GM19099 (cell line): ENCODE data around the gene RHOBTB1.

Experiments
- POLR2A ChIP-seq: IDR thresholded peaks from 3 replicates; pipeline ENCODE4 v1.6.1; 2011; ENCODE audit warnings: low read depth; ENCODE audit not compliant: insufficient read length; ENCODE audit errors: extremely low read depth

The RHOBTB1 gene

GRCh38 chr10:60905580-60905979 lies 38.4 kb downstream of the RHOBTB1 start:
- TF ChIP-seq POLR2A, result no peak

GRCh38 chr10:60903096-60903495 lies 40.9 kb downstream of the RHOBTB1 start:
- no peak for TF ChIP-seq POLR2A

DNA sequence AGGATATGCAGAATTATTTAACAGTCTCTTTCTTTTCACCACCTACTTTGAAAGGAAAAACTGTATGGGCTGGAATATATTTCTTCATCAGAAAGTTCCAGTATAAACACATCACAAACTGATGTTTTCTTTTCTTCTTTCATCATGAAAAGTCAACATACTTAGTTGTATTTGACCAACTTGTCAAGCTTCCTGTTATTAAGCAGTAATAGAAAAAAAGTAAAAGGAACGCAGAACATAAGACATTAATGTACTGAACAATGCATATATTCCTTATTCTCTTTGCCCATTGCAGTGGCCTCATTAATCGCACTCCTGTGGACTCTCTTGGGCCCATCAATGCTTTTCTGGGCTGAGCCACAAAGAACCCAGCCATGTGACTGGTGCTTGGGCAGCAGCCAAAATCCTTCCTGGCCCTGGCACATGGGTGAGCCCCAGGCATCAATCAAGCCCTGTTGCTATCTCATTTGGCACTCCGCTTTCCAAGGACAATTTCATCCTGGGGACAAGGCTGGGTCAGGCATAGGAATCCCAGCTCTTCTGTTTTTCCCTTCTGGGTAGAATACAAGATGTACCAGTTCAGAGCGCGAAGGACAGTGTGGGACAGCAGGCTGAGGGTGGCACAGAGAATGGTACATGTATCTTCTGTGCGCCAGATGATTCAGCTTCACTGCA lies 42.3 kb downstream of the RHOBTB1 start:
- TF ChIP-seq POLR2A, result no peak

DNA sequence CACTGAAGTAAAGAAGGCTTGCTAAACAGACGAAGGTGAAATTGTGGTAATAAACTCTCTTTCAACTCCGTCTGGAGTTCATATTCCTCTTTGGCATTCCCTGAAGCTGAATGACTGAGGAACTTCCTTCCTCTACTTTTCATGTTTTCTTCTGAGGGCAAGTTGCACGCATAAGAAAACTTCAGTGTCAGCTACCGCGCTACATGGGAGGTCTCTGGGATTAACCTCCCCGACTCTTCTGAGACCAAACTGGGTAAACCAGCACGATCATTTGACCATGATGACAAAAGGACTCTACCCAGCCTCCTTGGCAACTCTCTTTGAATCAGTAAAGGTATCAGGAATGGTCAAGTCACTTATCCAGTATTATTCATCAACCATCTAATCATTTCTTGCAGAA lies 44.7 kb downstream of the RHOBTB1 start:
- TF ChIP-seq POLR2A, result no peak

GRCh38 chr10:60898321-60898720 lies 45.7 kb downstream of the RHOBTB1 start:
- TF ChIP-seq POLR2A, result no peak

DNA sequence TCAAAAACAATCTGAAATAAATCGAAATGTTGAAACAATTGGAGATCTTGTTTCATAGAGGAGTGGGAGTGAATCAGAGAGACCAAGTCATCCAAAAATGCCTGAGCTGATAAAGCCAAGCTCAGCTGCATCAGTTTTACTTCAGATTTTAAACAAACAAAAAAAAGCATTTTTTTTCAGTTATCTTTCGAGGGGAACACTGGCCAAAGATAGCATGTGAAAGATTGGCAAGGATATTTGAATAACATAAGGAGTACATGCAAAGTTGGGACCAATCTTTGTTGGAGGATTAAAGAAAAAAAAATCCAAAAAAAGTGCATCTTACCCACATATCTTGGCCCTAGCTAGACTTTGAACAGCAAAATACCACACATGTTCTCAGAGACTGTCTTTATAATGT lies 47.2 kb downstream of the RHOBTB1 start:
- no peak for TF ChIP-seq POLR2A

GRCh38 chr10:60896033-60896432 lies 48.0 kb downstream of the RHOBTB1 start:
- TF ChIP-seq POLR2A, result no peak

GRCh38 chr10:60894786-60895185 lies 49.2 kb downstream of the RHOBTB1 start:
- TF ChIP-seq POLR2A, result no peak

DNA sequence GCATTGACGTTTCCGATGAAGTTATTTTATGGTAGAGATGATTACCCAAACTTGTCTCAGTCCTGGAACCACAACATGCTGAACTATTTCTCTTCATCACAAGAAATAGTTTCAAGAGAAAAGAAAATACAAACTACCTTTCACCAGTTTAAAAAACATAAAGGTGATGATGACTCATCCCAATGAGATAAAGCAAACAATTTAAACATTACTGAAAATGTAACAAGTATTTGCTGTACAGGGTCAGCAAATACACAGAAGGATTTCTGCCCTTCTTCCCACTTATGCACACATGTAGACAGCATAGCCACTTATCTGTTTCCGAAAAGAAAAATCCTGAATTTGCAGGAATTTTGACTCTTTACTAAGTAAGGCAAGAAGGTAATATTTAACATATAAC lies 50.8 kb downstream of the RHOBTB1 start:
- TF ChIP-seq POLR2A, result no peak

- TF ChIP-seq POLR2A, result no peak
Measured at GRCh38 chr10:60892571-60892970, 51.4 kb downstream of the RHOBTB1 start.

DNA sequence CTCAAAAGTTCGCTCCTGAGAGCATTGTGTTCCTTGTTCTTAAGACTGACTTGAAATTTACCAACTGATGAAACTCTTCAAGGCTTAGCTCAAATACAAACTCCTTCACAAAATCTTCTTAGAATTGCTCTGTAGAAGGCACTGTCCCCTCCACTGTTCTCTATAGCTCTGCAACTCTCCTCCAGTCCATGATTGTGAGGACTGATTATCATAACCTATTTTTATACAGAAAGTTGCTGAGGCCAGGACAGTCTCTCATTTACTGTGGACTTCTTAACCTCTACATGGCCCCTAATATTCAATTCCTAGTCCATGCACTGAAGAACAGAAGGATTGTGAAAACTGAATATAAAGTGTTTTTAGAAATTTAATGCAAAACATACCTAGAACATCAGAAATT lies 53.2 kb downstream of the RHOBTB1 start:
- TF ChIP-seq POLR2A, result no peak

GRCh38 chr10:60883187-60883586 lies 60.8 kb downstream of the RHOBTB1 start:
- no peak for TF ChIP-seq POLR2A

- TF ChIP-seq POLR2A, result no peak
Measured at GRCh38 chr10:60878224-60878623, 65.8 kb downstream of the RHOBTB1 start.

GRCh38 chr10:60877777-60878120 lies 66.2 kb downstream of the RHOBTB1 start:
- no peak for TF ChIP-seq POLR2A

DNA sequence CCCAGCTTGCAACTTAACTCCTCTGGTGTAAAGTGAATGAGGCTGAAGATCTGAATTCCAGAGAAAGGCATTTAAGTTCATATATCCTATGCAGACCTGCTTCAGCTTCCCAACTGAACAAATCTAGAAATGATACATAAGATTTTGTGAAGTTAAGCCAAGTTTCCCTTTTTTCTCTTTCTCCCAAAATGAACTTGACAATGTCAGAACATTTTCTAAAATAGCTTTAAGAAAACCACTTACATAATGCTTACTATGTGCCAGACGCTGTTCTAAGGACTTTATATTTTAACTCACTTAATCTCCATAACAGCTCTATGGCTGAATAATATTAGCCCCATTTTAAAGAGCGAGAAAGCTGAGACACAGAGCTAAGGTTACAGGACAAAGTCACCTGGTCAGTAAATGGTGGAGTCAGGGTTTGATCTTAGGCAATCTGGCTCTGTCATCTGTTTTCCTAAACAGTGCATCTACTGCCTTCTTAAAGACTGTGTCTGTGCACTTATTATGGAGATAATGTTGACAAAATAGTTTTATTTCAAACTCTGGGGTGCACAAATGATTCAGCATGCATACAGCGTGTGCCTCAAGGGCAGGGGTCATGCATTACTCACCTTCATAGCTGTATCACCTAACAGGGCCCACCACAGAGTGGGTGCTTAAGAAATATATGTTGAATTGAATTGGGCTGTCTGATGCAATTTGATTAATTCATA lies 66.8 kb downstream of the RHOBTB1 start:
- TF ChIP-seq POLR2A, result no peak

GRCh38 chr10:60873758-60874157 lies 70.2 kb downstream of the RHOBTB1 start:
- no peak for TF ChIP-seq POLR2A

- TF ChIP-seq POLR2A, result no peak
Measured at GRCh38 chr10:60872451-60872850, 71.5 kb downstream of the RHOBTB1 start.

DNA sequence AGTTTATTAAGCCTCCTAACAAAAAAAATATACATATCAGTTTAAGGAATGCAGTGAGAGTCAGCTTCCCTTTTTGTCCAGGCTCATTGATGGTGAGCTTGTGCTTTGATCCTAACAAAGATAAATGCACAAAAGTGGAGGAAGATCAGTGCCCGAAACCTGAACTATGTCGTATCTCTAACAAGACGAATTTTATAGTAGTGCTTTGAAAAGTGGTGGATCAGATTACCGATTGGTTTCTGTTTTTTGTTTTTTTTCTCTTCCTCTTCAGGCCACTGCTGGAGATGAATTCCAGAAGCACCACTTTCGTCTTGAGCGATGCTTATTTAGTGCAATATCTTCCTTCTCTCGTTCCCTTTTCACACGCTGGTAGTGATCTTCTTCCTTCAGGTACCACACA lies 72.8 kb downstream of the RHOBTB1 start:
- no peak for TF ChIP-seq POLR2A

- TF ChIP-seq POLR2A, result no peak
Measured at GRCh38 chr10:60870803-60871202, 73.2 kb downstream of the RHOBTB1 start.
